HG03342 (cell line): ENCODE measurements around the gene KTI12.

Experiments used
- ATAC-seq: cut with Tn5 transposase; IDR thresholded peaks from one replicate; pipeline ENCODE4 v1.9.1; 2021; ENCODE audit warnings: mild to moderate bottlenecking, moderate library complexity; ENCODE audit not compliant: unreplicated experiment

The KTI12 gene

GRCh38 chr1:51989582-51990477 is 43.8 kb downstream of the KTI12 start:
- ATAC-seq = no peak

- ATAC-seq = no peak
Observed at GRCh38 chr1:51988254-51988653, 45.4 kb downstream of the KTI12 start.

GRCh38 chr1:51986718-51987117 is 46.9 kb downstream of the KTI12 start:
- no peak for ATAC-seq

- ATAC-seq = no peak
Observed at GRCh38 chr1:51982161-51982560, 51.4 kb downstream of the KTI12 start.
